ENCODE measurements around the gene PANK3. TPM values are rescaled to one million over a fixed set of nuclear protein-coding genes. Genes with fewer than 3 reads are reported as not detected.

The PANK3 gene
- total RNA-seq, 1 donor from 2014 or later, result 107 TPM

GRCh38 chr5:168531987-168532864 lies 46.9 kb downstream of the PANK3 start:
- H3K27me3 Mint-ChIP-seq (ENCODE audit: low read depth, unreplicated experiment), result peaks cover 13% of the 10 kb centered on the region
- Histone ChIP-seq H3K36me3 (ENCODE audit: insufficient read depth, low read length) (no peaks in the 10 kb centered on the region), H3K27me3 (ENCODE audit: insufficient read depth, low read length) (peaks cover 23% of the 10 kb centered on the region), H3K79me2 (ENCODE audit: insufficient read depth, low read length) (no peaks in the 10 kb centered on the region), H3K9ac (ENCODE audit: low read length) (no peak overlapping the region), H3K4me3 (ENCODE audit: insufficient read depth, low read depth, low read length) (no peak overlapping the region), H3K9me3 (ENCODE audit: insufficient read depth, low read depth, low read length) (peaks cover 7% of the 10 kb centered on the region), H3K27ac (ENCODE audit: low read depth, low read length) (no peak overlapping the region), H3K4me1 (ENCODE audit: insufficient read depth, low read length) (peaks cover 7% of the 10 kb centered on the region), H3K4me2 (ENCODE audit: low read length) (no peak overlapping the region), H4K20me1 (ENCODE audit: insufficient read depth, low read length) (peaks cover 5% of the 10 kb centered on the region), H2AFZ (ENCODE audit: low read depth, low read length) (no peak overlapping the region)
- H3K36me3 Mint-ChIP-seq (ENCODE audit: low read depth, unreplicated experiment), result peaks cover 5% of the 10 kb centered on the region
- no peak for FAIRE-seq
- DNase-seq (ENCODE audit: low read depth), result no peak
- peaks cover 13% of the 10 kb centered on the region for H3K4me1 Mint-ChIP-seq (ENCODE audit: low read depth, unreplicated experiment)
- peaks cover 2% of the 10 kb centered on the region for H3K9me3 Mint-ChIP-seq (ENCODE audit: unreplicated experiment)
- no peak overlapping the region for H3K4me3 Mint-ChIP-seq (ENCODE audit: unreplicated experiment)
- no peak overlapping the region for H3K27ac Mint-ChIP-seq (ENCODE audit: unreplicated experiment)
- TF ChIP-seq EZH2 (IDR thresholded peaks at IDR 0.05; ENCODE audit: insufficient read depth, low read length) (no peak), CTCF (IDR thresholded peaks at IDR 0.05; ENCODE audit: insufficient read depth, low read depth, low read length) (no peak)

- H3K36me3 Mint-ChIP-seq (ENCODE audit: low read depth, unreplicated experiment), result peaks cover 5% of the 10 kb centered on the region
- H3K27me3 ChIP-seq (ENCODE audit: insufficient read depth, low read length), result peaks cover 23% of the 10 kb centered on the region
- peaks cover 2% of the 10 kb centered on the region for H3K9me3 Mint-ChIP-seq (ENCODE audit: unreplicated experiment)
- H3K9ac ChIP-seq (ENCODE audit: low read length), result no peak overlapping the region
- H3K4me1 ChIP-seq (ENCODE audit: insufficient read depth, low read length), result peaks cover 7% of the 10 kb centered on the region
- no peaks in the 10 kb centered on the region for H3K36me3 ChIP-seq (ENCODE audit: insufficient read depth, low read length)
- H3K4me3 ChIP-seq (ENCODE audit: insufficient read depth, low read depth, low read length), result no peak overlapping the region
- H3K9me3 ChIP-seq (ENCODE audit: insufficient read depth, low read depth, low read length), result peaks cover 7% of the 10 kb centered on the region
- DNase-seq (ENCODE audit: low read depth) (no peak), FAIRE-seq (no peak)
- peaks cover 5% of the 10 kb centered on the region for H4K20me1 ChIP-seq (ENCODE audit: insufficient read depth, low read length)
- H3K4me2 ChIP-seq (ENCODE audit: low read length), result no peak overlapping the region
- peaks cover 11% of the 10 kb centered on the region for H3K4me1 Mint-ChIP-seq (ENCODE audit: low read depth, unreplicated experiment)
- no peak overlapping the region for H2AFZ ChIP-seq (ENCODE audit: low read depth, low read length)
- H3K27ac ChIP-seq (ENCODE audit: low read depth, low read length), result no peak overlapping the region
- H3K4me3 Mint-ChIP-seq (ENCODE audit: unreplicated experiment), result no peak overlapping the region
- no peak overlapping the region for H3K27ac Mint-ChIP-seq (ENCODE audit: unreplicated experiment)
- TF ChIP-seq CTCF (IDR thresholded peaks at IDR 0.05; ENCODE audit: insufficient read depth, low read depth, low read length), result no peak
- no peak for TF ChIP-seq EZH2 (IDR thresholded peaks at IDR 0.05; ENCODE audit: insufficient read depth, low read length)
- H3K79me2 ChIP-seq (ENCODE audit: insufficient read depth, low read length), result no peaks in the 10 kb centered on the region
- H3K27me3 Mint-ChIP-seq (ENCODE audit: low read depth, unreplicated experiment), result peaks cover 13% of the 10 kb centered on the region
Observed at GRCh38 chr5:168531191-168531590, 48.0 kb downstream of the PANK3 start.

Measured in astrocyte (in vitro differentiated cells and primary cell).